Fibroblast of mammary gland (primary cell): ENCODE measurements around the gene ZNF74.
"Not testable (repeated sequence)": the region's sequence is repeated elsewhere in the genome, so short reads cannot be mapped to it uniquely, and the experiment has no call there.

ENCODE experiments used
- DNase-seq: peaks from one replicate; pipeline ENCODE4 v3.0.0-alpha.2; 2010; ENCODE audit warnings: low read depth
- H3K4me3 ChIP-seq: 2 replicates; pipeline ENCODE4 v1.5.1; 2011; ENCODE audit warnings: low read depth, mild to moderate bottlenecking, low read length, moderate library complexity; ENCODE audit not compliant: control insufficient read depth
- CTCF ChIP-seq: conservative IDR thresholded peaks from 2 replicates; pipeline ENCODE4 v1.5.1; 2011; ENCODE audit warnings: low read depth, low read length, inconsistent platforms; ENCODE audit not compliant: control insufficient read depth, insufficient read depth

ZNF74 gene

DNA sequence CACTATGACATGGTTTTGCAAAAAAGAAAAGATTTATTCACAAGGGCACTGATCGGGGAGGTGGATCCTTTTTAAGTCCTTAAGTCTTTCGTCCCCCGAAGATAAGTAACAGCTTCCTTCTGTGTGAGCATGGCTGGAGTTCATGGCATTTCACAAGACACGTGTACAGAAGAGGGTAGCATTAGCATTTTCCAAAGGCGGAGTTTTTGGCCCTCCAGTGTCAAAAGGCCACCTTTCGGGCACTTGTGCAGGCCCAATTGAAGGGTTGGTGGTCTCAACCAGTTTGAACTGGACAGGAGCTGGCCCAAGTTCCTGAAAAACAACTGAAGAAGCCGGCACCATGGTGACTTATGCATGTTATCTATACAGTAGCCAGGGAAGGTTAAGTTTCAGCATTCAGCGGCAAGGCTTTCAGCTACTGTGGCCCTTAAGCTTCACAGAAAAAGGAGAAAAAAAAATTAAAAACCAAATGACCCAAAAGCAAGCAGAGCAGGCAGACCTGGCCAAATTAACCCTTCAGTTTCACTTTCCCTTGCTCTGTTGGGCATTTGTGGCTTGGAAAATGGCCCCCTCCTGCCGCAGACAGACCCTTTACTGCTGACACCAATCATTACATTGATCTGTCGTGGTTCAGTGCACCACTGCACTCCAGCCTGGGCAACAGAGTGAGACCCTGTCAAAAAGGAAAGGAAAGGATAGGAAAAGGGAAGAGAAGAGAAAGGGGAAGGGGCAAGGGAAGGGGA is 18.7 kb downstream of the ZNF74 start:
- no peak for TF ChIP-seq CTCF
- no peak for DNase-seq
- no peak overlapping the region for H3K4me3 ChIP-seq

GRCh38 chr22:20413217-20414058 is 19.5 kb downstream of the ZNF74 start:
- TF ChIP-seq CTCF: no peak
- H3K4me3 ChIP-seq: no peak overlapping the region

GRCh38 chr22:20414059-20414440 is 20.1 kb downstream of the ZNF74 start:
- DNase-seq: no peak
- TF ChIP-seq CTCF: no peak
- no peak overlapping the region for H3K4me3 ChIP-seq

More at GRCh38 chr22:20413217-20414058, 19.5 kb downstream of the ZNF74 start:
- no peak for DNase-seq

DNA sequence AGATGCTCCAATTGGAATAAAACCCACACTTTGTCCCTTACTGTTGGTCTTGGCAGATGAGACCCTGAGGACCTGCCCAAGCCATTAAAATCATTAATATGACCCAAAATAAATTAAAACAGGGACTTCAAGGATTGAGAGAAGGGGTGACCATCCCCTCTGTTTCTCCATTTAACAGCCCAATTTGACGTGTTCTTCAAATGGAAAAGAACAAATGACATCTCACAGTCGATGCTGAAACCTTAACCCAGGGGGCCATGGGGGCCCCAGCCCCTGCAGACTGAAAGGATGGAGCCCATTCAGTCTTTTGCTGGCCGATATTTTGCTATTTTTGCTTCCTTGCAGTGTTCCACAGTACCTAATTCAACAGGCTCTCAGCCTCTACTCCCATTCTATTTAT is 20.5 kb downstream of the ZNF74 start:
- no peak for DNase-seq

GRCh38 chr22:20415241-20415640 is 21.3 kb downstream of the ZNF74 start:
- H3K4me3 ChIP-seq, DNase-seq: not testable (repeated sequence)

More for the DNA sequence above, 20.5 kb downstream of the ZNF74 start:
- H3K4me3 ChIP-seq: no peak overlapping the region
- no peak for TF ChIP-seq CTCF

GRCh38 chr22:20415699-20416098 is 21.7 kb downstream of the ZNF74 start:
- H3K4me3 ChIP-seq, DNase-seq: not testable (repeated sequence)

DNA sequence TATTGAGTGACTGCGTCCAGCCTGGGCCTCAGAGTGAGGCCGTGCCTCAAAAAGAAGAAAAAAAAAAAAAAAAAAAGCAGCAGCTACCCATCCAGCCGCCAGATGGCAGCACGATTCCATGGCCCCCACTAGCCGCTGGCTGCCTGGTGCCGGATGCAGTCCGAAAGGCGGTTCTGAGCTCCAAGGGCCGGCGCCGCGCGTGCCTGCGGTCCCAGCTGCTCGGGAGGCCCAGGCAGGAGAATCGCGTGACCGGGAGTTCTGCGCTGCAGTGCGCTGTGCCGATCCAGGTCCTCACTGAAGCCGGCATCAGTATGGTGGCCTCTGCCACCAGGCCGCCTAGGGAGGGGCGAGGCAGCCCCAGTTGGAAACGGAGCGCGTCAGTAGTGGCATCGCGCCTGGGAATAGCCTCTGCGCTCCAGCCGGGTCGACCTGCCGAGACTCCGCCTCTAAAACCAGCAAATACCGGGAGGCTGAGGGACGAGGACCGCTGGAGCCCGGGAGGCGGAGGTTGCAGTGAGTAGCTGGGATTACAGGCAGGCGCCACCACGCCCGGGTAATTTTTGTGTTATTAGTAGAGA is 24.3 kb downstream of the ZNF74 start:
- peak; percentile 79 for DNase-seq
- TF ChIP-seq CTCF: peak; percentile 73
- H3K4me3 ChIP-seq: peak overlapping the region; percentile 47
